GM12801 (cell line): ENCODE measurements around the gene RENBP.

Experiments
- CTCF ChIP-seq: IDR thresholded peaks from one replicate; pipeline ENCODE4 v1.5.1; 2011; ENCODE audit warnings: control low read depth; ENCODE audit not compliant: insufficient read length; ENCODE audit errors: extremely low read depth

RENBP gene

GRCh38 chrX:153902385-153902784 lies 42.1 kb downstream of the RENBP start:
- TF ChIP-seq CTCF: no peak

GRCh38 chrX:153901753-153902140 lies 42.7 kb downstream of the RENBP start:
- TF ChIP-seq CTCF: no peak

- no peak for TF ChIP-seq CTCF
Observed at GRCh38 chrX:153900831-153901752, 43.4 kb downstream of the RENBP start.

GRCh38 chrX:153897899-153898298 lies 46.5 kb downstream of the RENBP start:
- TF ChIP-seq CTCF: no peak

- TF ChIP-seq CTCF: no peak
Observed at GRCh38 chrX:153889123-153889522, 55.3 kb downstream of the RENBP start.

- no peak for TF ChIP-seq CTCF
Observed at GRCh38 chrX:153888344-153888743, 56.1 kb downstream of the RENBP start.

- no peak for TF ChIP-seq CTCF
Observed at GRCh38 chrX:153887385-153887784, 57.1 kb downstream of the RENBP start.
